Measurements from ENCODE around the gene CIB1. TPM values are rescaled to one million over a fixed set of nuclear protein-coding genes. Genes with fewer than 3 reads are reported as not detected.
"Not testable (repeated sequence)": the region's sequence is repeated elsewhere in the genome, so short reads cannot be mapped to it uniquely, and the experiment has no call there.

The CIB1 gene
- 44.5 and 65.7 TPM in 2 replicates for total RNA-seq (2014; rRNA removed; shearing (Covaris generic))
- 68.5 and 86.5 TPM in 2 replicates for polyA plus RNA-seq (2015; cell fraction: cytosol; rRNA removed)
- polyA plus RNA-seq (2015; cell fraction: nucleus; rRNA removed) = 34.1 and 47.6 TPM in 2 replicates

- DNase-seq (ENCODE audit: low read depth) = peak; percentile 92
Observed at GRCh38 chr15:90233387-90234095, at the start of gene CIB1. CIB1 (minus strand) TSS chr15:90233941; CDS start chr15:90233885, 56 bp downstream.

- DNase-seq (ENCODE audit: low read depth) = not testable (repeated sequence)
Observed at GRCh38 chr15:90281637-90282036, 47.9 kb upstream of the CIB1 start.

GRCh38 chr15:90280743-90281142 lies 47.0 kb upstream of the CIB1 start:
- not testable (repeated sequence) for DNase-seq (ENCODE audit: low read depth)

GRCh38 chr15:90278467-90278866 lies 44.7 kb upstream of the CIB1 start:
- not testable (repeated sequence) for DNase-seq (ENCODE audit: low read depth)

- DNase-seq (ENCODE audit: low read depth) = no peak
Observed at GRCh38 chr15:90271459-90272166, 37.9 kb upstream of the CIB1 start.

- DNase-seq (ENCODE audit: low read depth) = no peak
Observed at GRCh38 chr15:90270502-90271150, 36.9 kb upstream of the CIB1 start.

GRCh38 chr15:90268415-90268814 lies 34.7 kb upstream of the CIB1 start:
- DNase-seq (ENCODE audit: low read depth) = no peak

- no peak for DNase-seq (ENCODE audit: low read depth)
Observed at GRCh38 chr15:90266485-90266884, 32.7 kb upstream of the CIB1 start.

GRCh38 chr15:90266061-90266431 lies 32.3 kb upstream of the CIB1 start:
- DNase-seq (ENCODE audit: low read depth) = no peak

- DNase-seq (ENCODE audit: low read depth) = peak; percentile 90
Observed at GRCh38 chr15:90265271-90266060, 31.7 kb upstream of the CIB1 start, which contains the start of gene NGRN. NGRN (plus strand) TSS chr15:90265672; CDS start chr15:90265713, 41 bp downstream.

GRCh38 chr15:90264671-90265070 lies 30.9 kb upstream of the CIB1 start:
- peak; percentile 66 for DNase-seq (ENCODE audit: low read depth)

- no peak for DNase-seq (ENCODE audit: low read depth)
Observed at GRCh38 chr15:90262426-90262825, 28.7 kb upstream of the CIB1 start.

- DNase-seq (ENCODE audit: low read depth) = peak; percentile 90
Observed at GRCh38 chr15:90261811-90262210, 28.1 kb upstream of the CIB1 start.

- DNase-seq (ENCODE audit: low read depth) = not testable (repeated sequence)
Observed at GRCh38 chr15:90260731-90261130, 27.0 kb upstream of the CIB1 start.

GRCh38 chr15:90259524-90259923 lies 25.8 kb upstream of the CIB1 start:
- no peak for DNase-seq (ENCODE audit: low read depth)

GRCh38 chr15:90257776-90258175 lies 24.0 kb upstream of the CIB1 start:
- DNase-seq (ENCODE audit: low read depth) = no peak

GRCh38 chr15:90249203-90249863 lies 15.6 kb upstream of the CIB1 start, which contains the start of gene TTLL13:
TTLL13 (plus strand) TSS chr15:90249556; CDS start chr15:90250631, 1,075 bp downstream.
- peak; percentile 84 for DNase-seq (ENCODE audit: low read depth)

- no peak for DNase-seq (ENCODE audit: low read depth)
Observed at GRCh38 chr15:90248789-90249202, 15.1 kb upstream of the CIB1 start.

- no peak for DNase-seq (ENCODE audit: low read depth)
Observed at GRCh38 chr15:90243943-90244639, 10.3 kb upstream of the CIB1 start.

All from HT1080 (cell line).